Upper lobe of right lung (tissue), 1 donor: ENCODE measurements around the gene STARD7. TPM values are rescaled to one million over a fixed set of nuclear protein-coding genes. Genes with fewer than 3 reads are reported as not detected.
"Not testable (repeated sequence)": the region's sequence is repeated elsewhere in the genome, so short reads cannot be mapped to it uniquely, and the experiment has no call there.

ENCODE experiments used
- ATAC-seq: fragments of 200-7000 bp; cut with Tn5 transposase; one replicate; pipeline ENCODE4 v1.9.1; 2020; ENCODE audit warnings: mild to moderate bottlenecking, moderate library complexity
- DNase-seq: peaks from one replicate; pipeline ENCODE4 v3.0.0-alpha.2; 2020
- H3K27ac ChIP-seq: fragments of 200-600 bp; one replicate; pipeline ENCODE4 v1.8.0; 2022
- H3K27me3 ChIP-seq: fragments of 200-600 bp; one replicate; pipeline ENCODE4 v1.8.0; 2022; ENCODE audit warnings: mild to moderate bottlenecking
- H3K36me3 ChIP-seq: fragments of 200-600 bp; one replicate; pipeline ENCODE4 v1.8.0; 2022
- H3K4me1 ChIP-seq: fragments of 200-600 bp; one replicate; pipeline ENCODE4 v1.8.0; 2022
- H3K4me3 ChIP-seq: fragments of 200-600 bp; one replicate; pipeline ENCODE4 v1.8.0; 2022; ENCODE audit warnings: mild to moderate bottlenecking
- H3K9me3 ChIP-seq: fragments of 200-600 bp; one replicate; pipeline ENCODE4 v1.8.0; 2022
- CTCF ChIP-seq: fragments of 200-600 bp; IDR thresholded peaks from one replicate; pipeline ENCODE4 v1.8.0; 2022; ENCODE audit warnings: antibody characterized with exemption
- intact Hi-C: fragments of 100-400 bp; cut with DNase I; formaldehyde crosslinking; loops from one replicate; pipeline ENCODE4 v1.11.0; 2022
- total RNA-seq: library from RNA; stranded (reverse); fragmentation: NEBNext Ultra II Directional; extraction: Animal tissue kit (Norgen Biotek cat#: 25700); gene quantifications from one replicate; pipeline ENCODE4 v1.2.1, GENCODE V29; 2021
- donor health status: DM: no; HTN: yes; CAD: no; lungs with severe emphysema.

The STARD7 gene
- total RNA-seq, 1 donor from 2014 or later = 156 TPM

DNA sequence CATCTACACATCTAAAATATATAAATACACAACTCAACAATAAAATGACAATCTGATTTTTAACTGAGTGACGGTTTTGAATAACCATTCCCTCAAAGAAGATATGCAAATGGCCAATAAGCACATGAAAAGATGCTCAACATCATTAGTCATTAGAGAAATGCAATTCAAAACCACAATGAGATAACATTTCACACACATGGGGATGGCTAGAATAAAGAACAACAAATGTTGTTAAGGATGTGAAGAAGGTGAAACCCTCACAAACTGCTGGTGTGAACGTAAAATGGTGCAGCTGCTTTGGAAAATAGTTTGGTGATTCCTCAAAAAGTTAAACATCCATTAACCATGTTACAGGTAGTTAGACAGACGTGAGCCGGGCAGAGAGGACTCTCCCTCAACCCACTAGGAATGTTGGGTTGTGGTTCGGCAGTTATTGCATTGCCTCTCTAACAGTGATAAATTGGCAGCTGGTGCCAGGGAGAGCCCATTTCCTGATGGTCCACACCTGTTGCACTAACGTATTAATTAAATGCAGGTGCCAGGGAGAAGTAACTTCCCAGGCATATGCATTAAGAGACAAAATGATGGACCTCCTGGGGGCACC is 41.1 kb downstream of the STARD7 start:
- Histone ChIP-seq H3K9me3 (no peaks in the 10 kb centered on the region), H3K27ac (no peak overlapping the region), H3K36me3 (no peaks in the 10 kb centered on the region), H3K4me1 (no peaks in the 10 kb centered on the region), H3K4me3 (no peak overlapping the region), H3K27me3 (no peaks in the 10 kb centered on the region)
- intact Hi-C loops = no loop called here
- no peak for DNase-seq
- no peak for ATAC-seq
- no peak for TF ChIP-seq CTCF

DNA sequence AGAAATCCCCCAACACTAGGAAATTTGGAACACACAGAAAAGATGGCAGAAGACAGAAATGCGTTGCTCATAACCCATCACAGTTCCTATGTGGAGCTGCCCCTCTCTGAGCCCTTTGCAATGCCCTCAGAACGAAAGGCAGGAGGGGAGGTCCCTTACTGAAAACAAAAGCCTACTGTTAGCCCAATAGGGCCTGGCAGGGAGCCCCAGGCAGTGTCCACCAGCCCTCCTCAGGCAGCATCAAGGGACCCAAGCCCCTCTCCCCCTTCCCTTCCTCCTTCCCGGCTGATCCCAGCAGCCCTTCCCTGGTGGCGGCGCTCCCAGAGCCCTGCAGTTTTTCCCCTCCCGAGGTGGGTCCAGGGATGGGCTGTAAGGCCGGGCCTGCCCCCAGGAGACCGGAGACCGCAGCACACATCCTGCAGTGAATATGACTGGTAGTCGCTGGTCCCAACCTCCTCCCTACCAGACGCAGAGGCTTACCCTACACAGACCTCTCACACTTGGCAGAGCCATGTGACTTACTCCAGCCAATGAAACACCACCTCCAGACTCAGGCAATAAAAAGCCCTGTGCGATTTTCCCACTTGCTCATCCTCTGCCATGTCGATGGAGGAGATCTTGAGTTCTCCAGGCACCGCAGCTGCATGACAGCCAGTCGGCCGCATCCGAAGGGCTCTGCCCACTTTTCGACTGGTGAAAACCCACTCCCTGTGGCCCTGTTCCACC is 44.0 kb downstream of the STARD7 start:
- TF ChIP-seq CTCF = no peak
- Histone ChIP-seq H3K4me1 (no peaks in the 10 kb centered on the region), H3K27ac (peak overlapping the region; percentile 42), H3K36me3 (no peaks in the 10 kb centered on the region), H3K9me3 (no peaks in the 10 kb centered on the region), H3K27me3 (no peaks in the 10 kb centered on the region), H3K4me3 (no peak overlapping the region)
- intact Hi-C loops = no loop called here
- DNase-seq = no peak
- ATAC-seq = peak; percentile 56

DNA sequence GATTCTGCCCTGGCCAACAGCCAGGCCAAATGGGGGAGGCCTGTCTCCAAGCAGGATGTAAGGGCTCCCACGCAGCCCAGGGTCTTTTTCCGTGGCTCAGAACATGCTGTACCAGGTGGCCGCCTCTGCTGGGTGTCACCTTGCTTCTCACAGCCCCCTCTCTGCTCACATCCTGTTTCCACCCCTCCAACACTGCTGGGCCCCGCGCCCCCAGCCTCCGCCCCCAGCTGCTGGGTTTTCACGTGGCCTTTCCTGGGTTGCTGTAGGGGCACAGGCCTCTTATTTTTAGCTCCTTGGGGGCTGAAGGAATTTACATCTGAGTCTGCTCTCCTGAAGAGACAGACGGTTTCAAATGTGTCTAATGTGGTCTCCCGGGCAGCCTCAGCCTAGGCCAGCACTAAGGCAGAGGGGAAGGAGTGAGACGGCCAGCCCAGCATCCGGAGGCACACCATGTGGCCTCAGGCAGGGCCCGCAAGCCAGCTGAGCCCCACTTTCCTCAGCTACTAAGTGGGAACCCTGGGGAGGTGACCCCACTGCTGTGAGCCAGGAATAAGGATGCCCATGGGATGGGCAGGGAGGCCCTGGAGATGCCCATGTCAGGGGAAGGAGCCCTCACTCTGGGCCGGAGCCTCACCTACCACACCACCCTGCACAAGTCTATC is 44.7 kb downstream of the STARD7 start:
- DNase-seq (no peak), ATAC-seq (peak; percentile 62)
- H3K27me3 ChIP-seq = no peaks in the 10 kb centered on the region
- intact Hi-C loops = no loop called here
- no peaks in the 10 kb centered on the region for H3K4me1 ChIP-seq
- no peak for TF ChIP-seq CTCF
- H3K27ac ChIP-seq = peak overlapping the region; percentile 42
- no peak overlapping the region for H3K4me3 ChIP-seq
- H3K36me3 ChIP-seq = no peaks in the 10 kb centered on the region
- no peaks in the 10 kb centered on the region for H3K9me3 ChIP-seq

GRCh38 chr2:96163415-96163767 is 45.2 kb downstream of the STARD7 start:
- no peak for TF ChIP-seq CTCF
- Histone ChIP-seq H3K36me3 (no peaks in the 10 kb centered on the region), H3K4me3 (no peak overlapping the region), H3K27ac (no peak overlapping the region), H3K4me1 (no peaks in the 10 kb centered on the region), H3K27me3 (no peaks in the 10 kb centered on the region), H3K9me3 (no peaks in the 10 kb centered on the region)
- ATAC-seq = peak; percentile 11
- intact Hi-C loops = no loop called here
- DNase-seq = no peak

GRCh38 chr2:96161898-96162297 is 46.7 kb downstream of the STARD7 start:
- intact Hi-C loops = no loop called here
- no peaks in the 10 kb centered on the region for H3K27me3 ChIP-seq
- no peaks in the 10 kb centered on the region for H3K4me1 ChIP-seq
- no peak for TF ChIP-seq CTCF
- DNase-seq (no peak), ATAC-seq (no peak)
- H3K27ac ChIP-seq = no peak overlapping the region
- no peaks in the 10 kb centered on the region for H3K9me3 ChIP-seq
- no peak overlapping the region for H3K4me3 ChIP-seq
- no peaks in the 10 kb centered on the region for H3K36me3 ChIP-seq

- peak; percentile 11 for DNase-seq
- H3K36me3 ChIP-seq, ATAC-seq, H3K27me3 ChIP-seq, H3K27ac ChIP-seq, H3K9me3 ChIP-seq, intact Hi-C loops, H3K4me3 ChIP-seq, H3K4me1 ChIP-seq: not testable (repeated sequence)
Observed at GRCh38 chr2:96160366-96160765, 48.3 kb downstream of the STARD7 start.
